HG02852 (cell line): ENCODE results near the gene CRYBA2.
A peak's percentile ranks its signal among the peaks of the same experiment; 100 is the strongest.

Experiments
- ATAC-seq: cut with Tn5 transposase; IDR thresholded peaks from one replicate; pipeline ENCODE4 v1.9.1; 2021; ENCODE audit warnings: mild to moderate bottlenecking, moderate library complexity; ENCODE audit not compliant: unreplicated experiment

CRYBA2 gene

GRCh38 chr2:218993345-218994315, at the start of gene CRYBA2:
Gene CRYBA2 (minus strand): TSS chr2:218993422. CDS start chr2:218993176, 246 bp downstream.
- no peak for ATAC-seq

- ATAC-seq = no peak
These were observed 49.5 kb upstream of the CRYBA2 start for GRCh38 chr2:219042750-219043149.

- no peak for ATAC-seq
These were observed 48.9 kb upstream of the CRYBA2 start for GRCh38 chr2:219042157-219042556.

- ATAC-seq = no peak
These were observed 48.0 kb upstream of the CRYBA2 start, which contains the start of gene CFAP65 for GRCh38 chr2:219041252-219041651. Gene CFAP65 (minus strand): TSS chr2:219041516. CDS start chr2:219039048, 2,468 bp downstream.

GRCh38 chr2:219038600-219038999, 45.4 kb upstream of the CRYBA2 start:
- no peak for ATAC-seq

GRCh38 chr2:219037783-219038499, 44.7 kb upstream of the CRYBA2 start:
- ATAC-seq = no peak

- no peak for ATAC-seq
These were observed 42.7 kb upstream of the CRYBA2 start for GRCh38 chr2:219035942-219036341.

- no peak for ATAC-seq
These were observed 41.6 kb upstream of the CRYBA2 start for GRCh38 chr2:219034823-219035222.

- no peak for ATAC-seq
These were observed 39.0 kb upstream of the CRYBA2 start for GRCh38 chr2:219032051-219032745.

GRCh38 chr2:219031005-219031738, 38.0 kb upstream of the CRYBA2 start:
- no peak for ATAC-seq

GRCh38 chr2:219030177-219030940, 37.1 kb upstream of the CRYBA2 start:
- no peak for ATAC-seq

- peak; percentile 81 for ATAC-seq
These were observed 36.6 kb upstream of the CRYBA2 start for GRCh38 chr2:219029829-219030165.

- ATAC-seq = no peak
These were observed 36.0 kb upstream of the CRYBA2 start for GRCh38 chr2:219028996-219029828.

GRCh38 chr2:219028141-219028540, 34.9 kb upstream of the CRYBA2 start:
- ATAC-seq = no peak

GRCh38 chr2:219027511-219028055, 34.4 kb upstream of the CRYBA2 start:
- ATAC-seq = no peak

- ATAC-seq = no peak
These were observed 33.7 kb upstream of the CRYBA2 start for GRCh38 chr2:219026946-219027345.

- no peak for ATAC-seq
These were observed 32.7 kb upstream of the CRYBA2 start for GRCh38 chr2:219025637-219026585.

GRCh38 chr2:219024059-219024458, 30.8 kb upstream of the CRYBA2 start:
- ATAC-seq = no peak
